Kidney tubule cell (primary cell): ENCODE results near the gene TAMALIN.
A peak's percentile ranks its signal among the peaks of the same experiment; 100 is the strongest.

Source experiments
- DNase-seq: peaks from one replicate; pipeline ENCODE4 v3.0.0-alpha.2; 2018; ENCODE audit warnings: low spot score

TAMALIN gene

DNA sequence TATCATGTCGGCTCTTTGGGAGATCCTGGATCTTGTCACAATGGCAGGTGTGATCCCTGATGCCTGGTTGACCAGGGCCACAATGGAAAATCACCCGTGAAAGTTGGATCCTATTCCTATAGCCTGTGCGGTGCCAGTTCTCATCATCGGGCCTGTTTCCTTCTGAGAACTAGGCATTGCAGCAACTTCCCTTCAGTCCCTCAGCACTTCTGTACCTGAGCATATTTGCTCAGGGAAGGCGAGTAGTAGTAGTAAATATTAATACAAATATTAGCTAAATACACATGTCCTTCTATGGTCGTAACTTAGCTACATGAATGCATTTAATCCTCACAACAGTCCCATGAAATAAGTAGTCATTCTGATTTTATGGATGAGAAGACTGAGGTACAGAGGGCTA is 22.1 kb upstream of the TAMALIN start:
- DNase-seq, result no peak

DNA sequence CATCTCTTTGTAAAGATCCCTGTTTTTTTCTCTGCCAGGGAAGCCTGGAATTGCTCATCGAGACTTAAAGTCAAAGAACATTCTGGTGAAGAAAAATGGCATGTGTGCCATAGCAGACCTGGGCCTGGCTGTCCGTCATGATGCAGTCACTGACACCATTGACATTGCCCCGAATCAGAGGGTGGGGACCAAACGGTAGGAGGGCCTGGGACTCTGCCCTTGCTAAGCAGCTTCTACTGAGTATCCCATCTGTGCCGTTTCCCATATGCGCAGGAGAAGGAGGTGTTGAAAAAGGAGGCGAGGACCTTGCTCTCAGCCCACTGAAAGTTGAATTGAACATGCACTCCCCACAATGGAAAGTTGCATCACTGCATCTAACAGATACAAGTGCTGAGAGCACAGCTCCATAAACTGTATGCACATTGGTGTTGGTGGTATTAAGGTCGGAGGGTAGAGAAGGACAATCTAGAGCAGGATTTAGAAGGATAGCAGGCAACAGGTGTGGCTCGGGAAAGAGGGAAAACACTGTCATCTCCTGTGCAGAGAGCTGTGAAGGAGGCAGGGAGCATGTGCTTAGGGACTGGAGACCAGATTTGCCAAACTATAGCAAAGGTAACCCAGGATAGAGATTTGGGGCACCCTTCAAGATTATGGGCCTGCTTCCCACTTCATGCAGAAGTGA is 21.5 kb upstream of the TAMALIN start:
- DNase-seq, result no peak

- no peak for DNase-seq
These were observed 19.9 kb upstream of the TAMALIN start for GRCh38 chr12:51986834-51987233.

- no peak for DNase-seq
These were observed 14.5 kb upstream of the TAMALIN start for GRCh38 chr12:51992246-51992645.

- DNase-seq, result no peak
These were observed 12.3 kb upstream of the TAMALIN start for GRCh38 chr12:51994539-51994820.

DNA sequence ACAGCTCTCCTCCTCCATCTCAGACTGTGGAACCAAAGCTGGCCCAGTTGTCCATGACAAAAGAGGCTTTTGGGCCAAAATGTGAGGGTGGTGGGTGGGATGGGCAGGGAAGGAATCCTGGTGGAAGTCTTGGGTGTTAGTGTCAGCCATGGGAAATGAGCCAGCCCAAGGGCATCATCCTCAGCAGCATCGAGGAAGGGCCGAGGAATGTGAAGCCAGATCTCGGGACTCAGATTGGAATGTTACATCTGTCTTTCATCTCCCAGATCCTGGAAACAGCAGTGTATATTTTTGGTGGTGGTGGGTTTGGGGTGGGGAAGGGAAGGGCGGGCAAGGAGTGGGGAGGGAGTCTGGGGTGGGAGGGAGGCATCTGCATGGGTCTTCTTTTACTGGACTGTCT is 11.8 kb upstream of the TAMALIN start:
- DNase-seq, result no peak

- no peak for DNase-seq
These were observed 9.6 kb upstream of the TAMALIN start for GRCh38 chr12:51997136-51997535.

- no peak for DNase-seq
These were observed 3.7 kb upstream of the TAMALIN start for GRCh38 chr12:52003016-52003550.

DNA sequence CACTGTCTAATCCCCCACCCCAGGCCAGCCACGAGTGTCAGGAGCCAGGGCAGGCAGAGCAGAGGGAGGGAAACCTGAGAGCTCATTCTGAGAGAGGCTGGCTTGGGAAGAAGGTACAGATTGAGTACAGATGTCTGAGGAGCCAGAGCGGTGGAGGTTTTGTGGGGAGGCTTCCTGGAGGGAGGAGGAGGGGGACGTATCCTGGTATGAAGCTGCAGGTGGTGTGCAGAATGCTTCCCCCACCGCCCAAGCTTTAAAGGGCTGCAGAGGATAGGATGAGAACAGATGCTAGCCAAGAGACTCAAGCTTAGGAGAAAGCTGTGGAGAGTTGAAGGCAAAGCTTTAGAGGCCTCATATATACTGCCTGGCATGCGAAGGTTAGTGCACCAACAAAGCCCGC is 3.2 kb upstream of the TAMALIN start:
- DNase-seq, result no peak

DNA sequence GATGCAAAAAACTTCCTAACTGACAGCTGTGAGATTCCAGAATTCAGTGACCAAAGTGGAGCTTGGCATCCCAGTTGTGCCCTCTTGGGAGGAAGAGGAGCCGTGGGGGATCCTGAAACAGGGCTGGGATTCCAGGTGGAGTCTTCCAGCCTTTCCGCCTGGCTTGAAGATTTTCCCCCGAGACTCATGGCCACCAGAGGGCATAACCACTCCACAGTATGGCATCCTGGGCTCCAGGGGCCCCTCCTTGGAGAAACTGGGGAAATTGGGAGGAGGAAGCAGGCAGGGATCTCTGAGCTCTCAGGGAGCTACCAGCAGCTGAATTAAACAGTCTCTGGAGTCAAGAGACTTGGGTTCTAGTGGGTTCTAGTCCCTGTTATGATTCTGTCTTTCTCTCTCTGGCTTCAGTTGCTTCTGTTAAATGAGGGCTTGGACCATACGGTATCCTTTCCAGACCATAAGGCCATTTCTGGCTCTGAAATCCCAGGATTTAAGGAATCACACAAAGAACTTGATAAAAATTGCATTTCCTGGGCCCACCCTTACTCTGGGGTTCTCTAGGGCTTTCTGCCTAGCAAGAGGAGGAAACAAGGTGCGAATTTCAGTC is 2.6 kb upstream of the TAMALIN start:
- peak; percentile 74 for DNase-seq

DNA sequence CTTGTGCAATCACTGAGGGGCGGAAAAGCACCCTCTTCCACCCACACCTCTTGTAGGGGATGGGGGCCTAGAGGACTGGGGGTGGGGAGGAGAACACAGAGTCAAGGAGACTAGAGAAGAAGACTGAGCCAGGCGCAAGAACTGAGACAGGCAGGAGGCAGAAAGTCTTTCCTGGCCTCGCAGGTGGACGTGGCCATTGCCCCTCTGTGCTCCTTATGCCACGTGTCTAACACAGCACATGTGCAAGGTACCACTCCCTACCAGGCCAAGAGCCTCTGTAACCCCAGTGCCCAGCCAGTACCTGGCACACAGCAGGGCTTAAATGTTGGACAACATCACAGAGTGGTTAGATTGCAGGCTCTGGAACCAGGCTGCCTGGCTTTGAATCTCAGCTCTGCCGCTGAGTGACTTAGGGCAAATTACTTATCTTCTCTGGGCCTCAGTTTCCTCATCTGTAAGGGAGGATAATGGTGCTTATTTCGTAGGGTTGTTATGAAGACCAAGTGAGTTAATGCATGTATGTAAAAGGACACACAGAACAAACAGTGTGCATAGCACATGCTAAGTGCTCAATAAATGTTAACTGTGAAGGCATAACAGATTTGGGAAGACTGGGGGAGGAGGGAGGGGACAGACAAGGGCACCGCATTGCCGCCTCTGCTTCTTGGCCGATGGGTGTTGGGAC is 1.4 kb upstream of the TAMALIN start:
- DNase-seq, result no peak

DNA sequence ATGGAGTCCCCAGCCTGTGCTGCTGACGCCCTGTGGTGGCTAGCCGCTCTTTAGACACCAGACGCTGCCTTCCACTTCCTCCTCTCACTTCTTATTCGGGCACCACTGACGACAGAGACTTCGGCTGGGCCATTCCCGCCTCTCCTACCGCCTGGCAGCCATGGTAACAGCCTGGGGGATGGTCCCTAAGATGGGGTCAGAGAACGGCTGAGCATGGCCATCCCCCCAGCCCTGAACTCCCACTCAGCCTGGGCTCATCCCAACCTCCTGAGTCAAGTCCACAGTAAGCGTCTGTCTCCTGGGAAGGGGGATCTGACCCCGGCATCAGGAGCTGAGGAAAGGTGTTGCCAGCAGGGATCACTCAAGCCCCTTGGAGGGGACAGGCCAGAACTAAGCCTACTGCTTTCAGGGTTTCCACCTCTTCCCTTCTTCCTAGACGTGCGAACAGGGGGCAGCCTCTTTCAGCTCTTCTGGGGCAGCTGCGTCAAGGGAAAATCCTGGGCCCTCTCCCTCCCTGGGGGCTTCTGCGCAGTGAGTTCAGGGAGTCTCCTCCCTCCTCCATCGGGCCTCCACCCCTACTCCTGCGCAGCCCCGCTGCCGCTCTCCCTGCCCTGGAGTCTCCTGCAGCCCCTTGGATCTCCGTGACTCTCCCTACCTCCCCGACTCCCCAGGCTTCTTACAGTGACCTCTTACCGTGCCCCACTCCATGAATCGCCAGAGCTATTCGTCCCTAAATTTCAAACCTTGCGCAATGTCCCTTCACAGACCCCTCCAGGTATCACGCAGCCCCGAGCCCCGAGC is 643 bp upstream of the TAMALIN start:
- DNase-seq, result no peak

- no peak for DNase-seq
These were observed 594 bp downstream of the TAMALIN start for GRCh38 chr12:52007158-52007921.

GRCh38 chr12:52007982-52008510 is 1.3 kb downstream of the TAMALIN start:
- DNase-seq, result no peak

GRCh38 chr12:52009081-52009751 is 2.5 kb downstream of the TAMALIN start:
- no peak for DNase-seq

DNA sequence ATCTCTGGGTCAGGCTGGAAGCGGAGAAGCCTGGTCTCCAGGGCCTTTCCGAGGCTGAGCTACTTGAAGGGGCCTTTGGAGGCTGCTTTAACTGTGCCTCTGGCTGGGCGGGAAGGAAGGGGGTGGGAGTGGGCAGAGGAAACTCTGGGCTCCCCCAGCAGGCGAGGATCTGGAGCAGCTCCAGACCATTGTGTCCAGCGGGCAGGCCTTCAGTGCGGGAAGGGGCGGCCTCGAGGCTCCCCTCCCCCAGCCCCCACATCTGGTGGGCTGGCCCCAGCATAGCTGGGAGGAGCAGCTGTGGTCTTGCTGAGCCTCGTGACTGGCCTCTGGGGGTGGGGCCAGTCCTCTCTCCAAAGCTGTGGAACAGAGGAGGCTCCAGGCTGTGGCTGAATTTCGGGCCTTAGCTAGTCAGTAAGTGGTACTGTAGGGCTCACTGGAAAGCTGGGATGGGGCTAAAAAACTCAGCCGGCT is 3.4 kb downstream of the TAMALIN start:
- DNase-seq, result no peak

DNA sequence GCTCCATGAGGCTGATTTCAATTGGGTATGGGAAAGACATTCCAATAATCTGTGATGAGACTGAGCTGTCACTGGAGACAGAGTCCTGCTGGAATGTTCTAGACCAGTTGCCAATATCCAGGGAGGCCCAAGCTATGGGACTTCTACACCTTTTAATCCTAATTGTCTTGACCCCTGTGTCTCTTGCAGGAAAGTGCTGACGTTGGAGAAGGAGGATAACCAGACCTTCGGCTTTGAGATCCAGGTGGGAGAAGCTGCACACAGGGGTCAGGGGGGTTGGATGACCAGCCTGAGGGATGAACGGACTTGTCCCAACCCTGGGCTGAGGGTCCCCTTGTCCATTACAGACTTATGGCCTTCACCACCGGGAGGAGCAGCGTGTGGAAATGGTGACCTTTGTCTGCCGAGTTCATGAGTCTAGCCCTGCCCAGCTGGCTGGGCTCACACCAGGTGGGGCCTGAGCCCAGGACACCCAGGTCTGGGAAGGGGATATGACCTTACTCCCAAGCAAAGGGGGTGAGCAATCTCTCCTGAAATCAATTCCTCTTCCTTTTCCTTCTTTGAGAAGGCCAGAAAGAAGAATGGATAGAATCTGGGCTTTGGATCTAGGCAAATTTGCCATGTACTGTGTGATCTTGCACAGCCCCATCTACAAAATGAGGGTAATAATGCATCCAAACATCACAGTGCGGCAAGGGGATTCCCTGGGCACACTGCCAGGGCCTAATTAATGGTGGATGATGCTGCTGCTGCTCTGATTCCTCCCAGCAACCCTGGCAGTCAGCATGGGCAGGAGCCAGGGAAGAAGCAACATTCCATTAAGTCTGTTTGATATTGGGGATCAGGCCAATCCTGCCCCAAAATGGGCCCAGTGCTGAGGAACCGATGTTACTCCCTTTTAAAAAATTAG is 4.2 kb downstream of the TAMALIN start:
- DNase-seq, result no peak

DNA sequence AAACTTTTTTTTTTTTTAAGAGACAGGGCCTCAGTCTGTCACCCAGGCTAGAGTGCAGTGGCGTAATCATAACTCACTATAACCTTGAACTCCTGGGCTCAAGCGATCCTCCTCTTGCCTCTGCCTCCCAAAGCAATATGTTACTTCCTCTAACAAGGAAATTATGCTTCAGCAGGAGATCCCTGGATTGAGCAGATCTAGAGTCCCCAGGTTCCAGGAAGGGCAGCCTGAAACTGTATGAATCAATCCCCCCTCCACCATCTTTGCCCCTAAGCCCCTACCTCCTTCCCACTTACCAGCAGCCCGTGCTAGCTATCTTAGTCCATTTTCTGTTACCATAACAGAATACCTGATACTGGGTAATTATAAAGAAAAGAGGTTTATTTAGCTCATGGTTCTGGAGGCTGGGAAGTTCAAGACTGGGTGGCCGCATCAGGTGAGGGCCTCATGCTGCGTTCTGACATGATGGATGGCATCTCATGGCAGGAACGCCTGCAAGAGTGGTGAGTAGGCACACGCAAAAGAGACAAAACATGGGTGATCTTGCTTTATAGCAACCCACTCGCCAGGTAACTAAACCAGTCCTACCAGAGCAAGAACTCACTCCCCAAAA is 5.0 kb downstream of the TAMALIN start:
- no peak for DNase-seq

DNA sequence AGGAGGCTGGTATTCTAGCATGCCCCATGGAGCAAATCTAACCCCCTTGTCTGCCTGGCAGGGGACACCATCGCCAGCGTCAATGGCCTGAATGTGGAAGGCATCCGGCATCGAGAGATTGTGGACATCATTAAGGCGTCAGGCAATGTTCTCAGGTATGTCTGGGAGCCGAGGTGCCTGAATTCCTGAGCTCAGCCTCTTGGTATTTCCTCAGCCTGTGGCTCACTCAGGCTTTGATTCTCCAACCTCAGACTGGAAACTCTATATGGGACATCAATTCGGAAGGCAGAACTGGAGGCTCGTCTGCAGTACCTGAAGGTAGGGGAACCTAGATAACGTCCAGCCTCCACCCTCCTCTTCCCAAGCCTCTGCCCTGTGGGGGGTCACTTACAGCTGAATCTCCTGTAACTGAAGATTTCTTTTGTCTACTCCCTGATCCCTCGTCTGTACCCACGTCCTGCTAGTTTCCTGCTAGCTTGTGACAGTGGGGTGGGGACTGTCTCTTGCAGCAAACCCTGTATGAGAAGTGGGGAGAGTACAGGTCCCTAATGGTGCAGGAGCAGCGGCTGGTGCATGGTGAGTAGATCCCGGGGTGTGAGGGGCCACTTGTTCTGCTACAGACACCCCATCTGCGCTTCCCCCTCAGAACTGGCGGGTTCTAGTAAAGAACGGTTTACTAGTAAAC is 7.0 kb downstream of the TAMALIN start:
- peak; percentile 33 for DNase-seq
